ENCODE results near the gene BTBD1. TPM values are rescaled to one million over a fixed set of nuclear protein-coding genes. Genes with fewer than 3 reads are reported as not detected.

BTBD1 gene
- total RNA-seq, 2 donors from 2014 or later = 56.7 to 63.6 TPM

DNA sequence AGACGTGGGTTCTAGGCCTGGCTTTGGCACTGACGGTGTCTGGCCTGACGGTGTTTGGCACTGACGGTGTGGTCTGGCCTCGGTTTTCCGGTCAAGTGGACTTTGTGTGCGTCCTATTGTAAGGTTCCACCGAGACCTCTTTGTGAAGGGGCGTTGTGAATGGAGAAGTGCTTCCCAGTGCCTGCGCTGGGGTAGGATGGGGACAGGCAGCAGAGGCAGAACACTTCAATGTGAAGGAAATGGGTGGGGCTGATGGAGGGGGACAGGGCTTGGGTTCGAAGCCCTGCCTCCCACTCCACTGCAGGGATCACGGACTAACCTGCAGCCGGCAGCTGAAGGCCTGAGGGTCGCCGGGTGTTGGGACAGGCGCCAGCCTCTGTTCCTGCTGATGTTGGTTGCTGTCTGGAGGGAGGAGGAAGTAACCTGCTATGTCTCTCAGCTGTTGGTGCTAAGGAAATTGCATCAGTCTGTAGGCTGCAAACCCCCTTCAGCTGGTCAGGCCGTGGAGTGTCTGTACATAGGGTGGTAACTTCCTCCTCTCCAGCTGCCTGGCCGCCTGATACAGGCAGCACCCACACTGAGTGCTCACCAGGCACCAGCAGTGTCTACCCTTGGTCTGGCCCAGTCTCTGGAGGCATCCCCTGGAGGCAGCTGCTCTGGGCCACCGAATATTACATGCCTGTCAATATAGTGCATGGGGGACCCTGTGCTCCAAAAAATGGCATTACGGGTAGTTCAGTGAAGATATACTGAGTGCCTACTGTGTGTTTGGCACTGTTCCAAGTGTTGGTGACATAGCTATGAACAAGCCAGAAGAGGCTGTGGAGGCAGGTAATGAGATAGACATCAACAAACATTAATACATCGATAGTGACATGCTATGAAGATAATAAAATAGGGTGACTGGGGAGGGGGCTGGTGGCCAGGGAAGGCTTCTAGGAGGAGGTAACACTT is 41.5 kb upstream of the BTBD1 start:
- Histone ChIP-seq H3K27ac (peak overlapping the region; percentile 24), H3K27me3 (peaks cover 20% of the 10 kb centered on the region), H3K4me3 (peak overlapping the region; percentile 41), H3K4me1 (no peaks in the 10 kb centered on the region), H3K9ac (ENCODE audit: low read depth in 2 of 2, low read length in 2 of 2) (peak overlapping the region; percentile 21 to 35), H3K36me3 (no peaks in the 10 kb centered on the region), H3K9me3 (no peaks in the 10 kb centered on the region)
- intact Hi-C loops (cut with DNase I) = no loop called here
- TF ChIP-seq, protein P1, sequence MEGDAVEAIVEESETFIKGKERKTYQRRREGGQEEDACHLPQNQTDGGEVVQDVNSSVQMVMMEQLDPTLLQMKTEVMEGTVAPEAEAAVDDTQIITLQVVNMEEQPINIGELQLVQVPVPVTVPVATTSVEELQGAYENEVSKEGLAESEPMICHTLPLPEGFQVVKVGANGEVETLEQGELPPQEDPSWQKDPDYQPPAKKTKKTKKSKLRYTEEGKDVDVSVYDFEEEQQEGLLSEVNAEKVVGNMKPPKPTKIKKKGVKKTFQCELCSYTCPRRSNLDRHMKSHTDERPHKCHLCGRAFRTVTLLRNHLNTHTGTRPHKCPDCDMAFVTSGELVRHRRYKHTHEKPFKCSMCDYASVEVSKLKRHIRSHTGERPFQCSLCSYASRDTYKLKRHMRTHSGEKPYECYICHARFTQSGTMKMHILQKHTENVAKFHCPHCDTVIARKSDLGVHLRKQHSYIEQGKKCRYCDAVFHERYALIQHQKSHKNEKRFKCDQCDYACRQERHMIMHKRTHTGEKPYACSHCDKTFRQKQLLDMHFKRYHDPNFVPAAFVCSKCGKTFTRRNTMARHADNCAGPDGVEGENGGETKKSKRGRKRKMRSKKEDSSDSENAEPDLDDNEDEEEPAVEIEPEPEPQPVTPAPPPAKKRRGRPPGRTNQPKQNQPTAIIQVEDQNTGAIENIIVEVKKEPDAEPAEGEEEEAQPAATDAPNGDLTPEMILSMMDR (IDR thresholded peaks at IDR 0.05) = no peak
- peak; percentile 28 for DNase-seq

DNA sequence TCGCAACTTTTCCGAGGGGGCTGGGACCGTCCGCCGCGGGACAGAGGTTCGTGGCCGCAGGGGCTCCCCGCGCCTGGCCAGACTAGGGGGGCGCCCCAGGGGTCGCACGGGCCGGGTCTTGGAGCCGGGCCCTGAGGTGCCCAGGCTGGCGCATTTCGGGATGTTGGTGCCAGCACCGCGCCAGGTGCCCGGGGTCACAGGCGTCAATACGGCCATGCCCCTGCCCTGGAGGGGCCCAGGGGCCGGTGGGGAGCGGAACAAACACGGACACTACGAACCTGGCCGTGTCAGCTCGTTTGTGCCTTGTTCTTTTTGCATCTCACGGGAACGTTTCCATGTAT is 40.8 kb upstream of the BTBD1 start:
- peak overlapping the region; percentile 8 to 21 for H3K9ac ChIP-seq (ENCODE audit: low read depth in 2 of 2, low read length in 2 of 2)
- H3K27me3 ChIP-seq = peaks cover 20% of the 10 kb centered on the region
- TF ChIP-seq, protein P1 (IDR thresholded peaks at IDR 0.05) = no peak
- intact Hi-C loops (cut with DNase I) = no loop called here
- no peaks in the 10 kb centered on the region for H3K9me3 ChIP-seq
- no peaks in the 10 kb centered on the region for H3K4me1 ChIP-seq
- no peaks in the 10 kb centered on the region for H3K36me3 ChIP-seq
- H3K4me3 ChIP-seq = peak overlapping the region; percentile 41
- DNase-seq = no peak
- H3K27ac ChIP-seq = peak overlapping the region; percentile 24

DNA sequence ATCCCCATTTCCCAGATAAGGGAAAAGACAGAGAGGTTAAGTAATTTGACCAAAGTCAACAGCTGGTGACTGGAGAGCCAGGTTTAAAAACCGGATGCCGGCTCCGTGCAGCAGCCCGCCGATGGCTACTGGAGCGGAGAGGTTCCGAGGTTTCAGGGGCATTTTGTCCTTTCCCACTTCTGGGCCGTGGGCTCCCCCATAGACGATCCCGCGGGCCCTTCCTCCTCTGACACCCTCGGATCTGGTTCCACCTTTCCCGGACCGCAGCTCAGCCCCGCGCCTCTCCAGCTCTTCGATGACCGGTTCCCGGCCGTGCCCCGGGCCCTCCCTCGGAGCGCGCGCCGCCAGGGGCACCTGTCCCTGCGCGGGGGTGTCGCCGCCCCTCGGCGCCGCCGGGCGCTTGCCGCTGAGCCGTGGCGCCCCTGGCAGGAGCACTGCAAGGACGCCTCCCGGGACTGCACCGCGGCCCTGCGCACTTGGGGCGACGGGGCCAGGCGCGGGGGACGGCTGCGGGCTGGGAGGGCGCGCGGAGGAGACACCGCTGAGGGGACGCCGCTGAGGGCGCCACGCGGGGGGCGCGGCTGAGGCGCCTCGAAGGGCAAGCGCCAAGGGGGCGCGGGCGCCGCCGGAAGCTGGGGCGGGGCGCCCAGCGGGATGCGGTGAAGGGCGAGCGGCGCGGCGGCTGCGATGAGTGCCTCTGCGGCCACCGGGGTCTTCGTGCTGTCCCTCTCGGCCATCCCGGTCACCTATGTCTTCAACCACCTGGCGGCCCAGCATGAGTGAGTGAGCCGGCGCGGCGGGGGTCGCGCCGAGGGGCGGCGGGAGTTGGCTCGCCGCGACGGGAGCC is 40.2 kb upstream of the BTBD1 start, which contains the start of gene TM6SF1:
TSS of gene TM6SF1 (plus strand) at position 652 of the 847 bp plus-strand sequence. CDS start at position 688, 36 bp downstream.
- Histone ChIP-seq H3K36me3 (no peaks in the 10 kb centered on the region), H3K9me3 (no peaks in the 10 kb centered on the region), H3K27ac (peak within 1 kb of the TSS; percentile 24), H3K27me3 (peaks cover 20% of the 10 kb centered on the region), H3K4me3 (peak within 1 kb of the TSS; percentile 41), H3K9ac (ENCODE audit: low read depth in 2 of 2, low read length in 2 of 2) (peak within 1 kb of the TSS; percentile 21 to 35), H3K4me1 (no peaks in the 10 kb centered on the region)
- TF ChIP-seq, protein P1 (IDR thresholded peaks at IDR 0.05) = no peak
- intact Hi-C loops (cut with DNase I) = no loop called here
- no peak for DNase-seq

DNA sequence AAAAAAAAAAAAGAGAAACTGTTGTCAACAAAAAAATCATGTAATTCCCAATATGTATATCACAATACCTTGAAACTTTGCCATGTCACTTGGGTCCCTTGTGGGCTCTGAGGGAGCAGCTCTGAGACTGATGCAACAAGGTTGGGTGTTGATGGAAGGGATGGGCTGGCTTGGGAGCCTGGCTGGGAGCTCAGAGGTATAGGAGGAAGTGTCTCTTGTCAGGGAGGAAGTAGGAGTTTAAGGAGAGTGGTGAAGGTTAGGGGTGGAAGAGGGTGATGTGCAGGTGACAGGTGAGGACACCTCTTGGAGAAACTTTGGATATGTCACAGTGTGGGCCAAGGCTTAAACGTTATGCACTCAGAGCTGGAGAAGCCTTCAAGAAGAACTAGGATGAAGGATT is 38.4 kb upstream of the BTBD1 start:
- Histone ChIP-seq H3K36me3 (no peaks in the 10 kb centered on the region), H3K9ac (ENCODE audit: low read depth in 2 of 2, low read length in 2 of 2) (no peak overlapping the region), H3K4me3 (no peak overlapping the region), H3K27ac (no peak overlapping the region), H3K4me1 (no peaks in the 10 kb centered on the region), H3K9me3 (no peaks in the 10 kb centered on the region), H3K27me3 (peaks cover 20% of the 10 kb centered on the region)
- intact Hi-C loops (cut with DNase I) = no loop called here
- DNase-seq = no peak
- TF ChIP-seq, protein P1 (IDR thresholded peaks at IDR 0.05) = no peak

DNA sequence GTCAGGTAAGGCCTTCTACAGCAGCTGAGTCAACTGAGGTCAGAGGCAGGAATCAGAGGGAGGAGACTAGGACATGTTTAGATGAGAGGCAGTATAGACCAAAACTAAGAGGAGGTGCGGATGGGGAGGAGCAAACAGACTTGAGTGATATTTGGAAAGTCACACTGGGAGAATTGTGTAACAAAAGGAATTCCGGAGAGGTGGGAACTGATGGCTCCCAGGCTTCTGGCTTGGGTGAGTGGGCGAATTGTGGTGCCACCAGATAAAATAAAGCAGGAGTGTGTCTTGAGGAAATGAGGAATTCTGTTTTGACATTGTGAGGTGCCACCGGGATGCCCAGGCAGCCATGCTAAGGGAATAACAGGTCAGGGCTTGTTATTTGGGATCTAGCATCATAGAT is 37.1 kb upstream of the BTBD1 start:
- Histone ChIP-seq H3K4me1 (no peaks in the 10 kb centered on the region), H3K4me3 (no peak overlapping the region), H3K27me3 (peaks cover 20% of the 10 kb centered on the region), H3K36me3 (no peaks in the 10 kb centered on the region), H3K9me3 (no peaks in the 10 kb centered on the region), H3K27ac (no peak overlapping the region), H3K9ac (ENCODE audit: low read depth in 2 of 2, low read length in 2 of 2) (no peak overlapping the region)
- no peak for DNase-seq
- intact Hi-C loops (cut with DNase I) = no loop called here
- TF ChIP-seq, protein P1 (IDR thresholded peaks at IDR 0.05) = no peak

Data from colonic mucosa (tissue), 4 donors.